Ascending aorta (tissue), 2 donors: ENCODE measurements around the gene MB21D2. TPM values are rescaled to one million over a fixed set of nuclear protein-coding genes. Genes with fewer than 3 reads are reported as not detected.

Experiments used
- DNase-seq, 2 donors: peaks; one replicate each; pipeline ENCODE4 v3.0.0-alpha.2; 2019; ENCODE audit warnings: low spot score in 2 of 2
- H3K27ac ChIP-seq, 2 donors: fragments of 200-600 bp; sonication (generic); one replicate each; pipeline ENCODE4 v1.5.1; 2016 to 2017; ENCODE audit warnings: mild to moderate bottlenecking in 1 of 2
- H3K27me3 ChIP-seq: fragments of 200-600 bp; sonication (generic); one replicate; pipeline ENCODE4 v1.5.1; 2017
- H3K36me3 ChIP-seq, 2 donors: fragments of 200-600 bp; sonication (generic); one replicate each; pipeline ENCODE4 v1.5.1; 2016
- H3K4me1 ChIP-seq, 2 donors: fragments of 200-600 bp; sonication (generic); one replicate each; pipeline ENCODE4 v1.5.1; 2016 to 2017; ENCODE audit warnings: mild to moderate bottlenecking in 1 of 2
- H3K4me3 ChIP-seq, 2 donors: fragments of 200-600 bp; sonication (generic); one replicate each; pipeline ENCODE4 v1.5.1; 2016 to 2017; ENCODE audit warnings: mild to moderate bottlenecking in 1 of 2
- H3K9me3 ChIP-seq, 2 donors: fragments of 200-600 bp; sonication (generic); one replicate each; pipeline ENCODE4 v1.5.1; 2016
- CTCF ChIP-seq, 3 experiments: fragments of 200-600 bp in 2 of 3; fragments of 450-650 bp in 1 of 3; sonication (generic) in 2 of 3; IDR thresholded peaks; one replicate each; pipeline ENCODE4 v1.5.1; 2016 to 2019; ENCODE audit warnings: antibody characterized with exemption in 3 of 3, mild to moderate bottlenecking in 1 of 3, moderate library complexity in 1 of 3
- intact Hi-C: fragments of 100-400 bp; cut with DNase I; formaldehyde crosslinking; loops from one replicate; pipeline ENCODE4 v1.15.1; 2023
- total RNA-seq: library from RNA; depleted of rRNA; stranded (reverse); fragments of >200 nt; gene quantifications from one replicate; pipeline ENCODE4 v1.1.0, GENCODE V29; 2016

The MB21D2 gene
- total RNA-seq, 1 donor from 2014 or later, result 0.11 TPM

- Histone ChIP-seq H3K4me3 (no peak overlapping the region), H3K4me1 (peaks cover 0 to 8% of the 10 kb centered on the region in 2 donors), H3K36me3 (no peaks in the 10 kb centered on the region), H3K27ac (no peak overlapping the region), H3K9me3 (no peaks in the 10 kb centered on the region), H3K27me3 (no peaks in the 10 kb centered on the region)
- DNase-seq, result no peak
- TF ChIP-seq CTCF (IDR thresholded peaks at IDR 0.05), result no peak
- intact Hi-C loops, result no loop called here
Observed at GRCh38 chr3:192920411-192920810, 2.8 kb upstream of the MB21D2 start.

GRCh38 chr3:192919901-192920300, 2.2 kb upstream of the MB21D2 start:
- no peak for DNase-seq
- Histone ChIP-seq H3K4me3 (no peak overlapping the region), H3K4me1 (peaks cover 0 to 11% of the 10 kb centered on the region in 2 donors), H3K9me3 (no peaks in the 10 kb centered on the region), H3K36me3 (no peaks in the 10 kb centered on the region), H3K27me3 (no peaks in the 10 kb centered on the region), H3K27ac (no peak overlapping the region)
- TF ChIP-seq CTCF (IDR thresholded peaks at IDR 0.05), result no peak
- intact Hi-C loops, result loop anchor here (10.0 kb wide), 1 partner anchor 675 kb away; the partner anchor contains the start of gene OPA1

GRCh38 chr3:192918275-192918588, 576 bp upstream of the MB21D2 start:
- no peaks in the 10 kb centered on the region for H3K36me3 ChIP-seq

GRCh38 chr3:192917028-192917403, 640 bp downstream of the MB21D2 start:
- Histone ChIP-seq H3K9me3 (no peaks in the 10 kb centered on the region), H3K4me3 (peak overlapping the region; percentile 84 to 89), H3K27ac (peak overlapping the region; percentile 87 to 93), H3K4me1 (peaks cover 0 to 9% of the 10 kb centered on the region in 2 donors), H3K27me3 (no peaks in the 10 kb centered on the region), H3K36me3 (no peaks in the 10 kb centered on the region)
- peak in 1 of 2 donors; percentile 84 for DNase-seq
- no peak for TF ChIP-seq CTCF (IDR thresholded peaks at IDR 0.05)
- intact Hi-C loops, result loop anchor here (1.0 to 10.0 kb wide), 3 partner anchors 28 to 678 kb away; partner anchors contain the start of gene OPA1

More at GRCh38 chr3:192918275-192918588, 576 bp upstream of the MB21D2 start:
- TF ChIP-seq CTCF (IDR thresholded peaks at IDR 0.05), result no peak
- Histone ChIP-seq H3K27ac (peak overlapping the region; percentile 87 to 93), H3K27me3 (no peaks in the 10 kb centered on the region), H3K9me3 (no peaks in the 10 kb centered on the region), H3K4me3 (peak overlapping the region; percentile 84 to 89), H3K4me1 (peaks cover 0 to 12% of the 10 kb centered on the region in 2 donors)
- intact Hi-C loops, result loop anchor here (1.0 to 10.0 kb wide), 2 partner anchors 86 to 677 kb away; partner anchors contain the start of gene OPA1
- DNase-seq, result no peak

- H3K9me3 ChIP-seq, result no peaks in the 10 kb centered on the region
- no peaks in the 10 kb centered on the region for H3K27me3 ChIP-seq
- H3K4me1 ChIP-seq, result peaks cover 0 to 8% of the 10 kb centered on the region in 2 donors
- H3K27ac ChIP-seq, result peak overlapping the region; percentile 87 to 93
- H3K4me3 ChIP-seq, result peak overlapping the region; percentile 84 to 89
- intact Hi-C loops, result loop anchor here (1.0 to 10.0 kb wide), 3 partner anchors 28 to 678 kb away; partner anchors contain the start of gene OPA1
- peak in 1 of 2 donors; percentile 71 for DNase-seq
- H3K36me3 ChIP-seq, result no peaks in the 10 kb centered on the region
- TF ChIP-seq CTCF (IDR thresholded peaks at IDR 0.05), result no peak
Observed at GRCh38 chr3:192916371-192917027, 1.2 kb downstream of the MB21D2 start.
